Smooth muscle cell (in vitro differentiated cells): ENCODE data around the gene PORCN. TPM values are rescaled to one million over a fixed set of nuclear protein-coding genes. Genes with fewer than 3 reads are reported as not detected.
"Not testable (repeated sequence)": the region's sequence is repeated elsewhere in the genome, so short reads cannot be mapped to it uniquely, and the experiment has no call there.

Experiments
- DNase-seq: peaks from one replicate; lab custom pipeline; 2025; ENCODE audit not compliant: unreplicated experiment; lab: John Stamatoyannopoulos, UW
- H2AFZ ChIP-seq: fragments of 200-600 bp; sonication (generic); 2 replicates; pipeline ENCODE4 v1.6.0; 2016; ENCODE audit warnings: antibody characterized with exemption, low read depth, mild to moderate bottlenecking
- H3F3A ChIP-seq: fragments of 200-600 bp; sonication (generic); 2 replicates; pipeline ENCODE4 v1.6.0; 2017; ENCODE audit warnings: antibody characterized with exemption, low read depth
- H3K27ac ChIP-seq: fragments of 200-600 bp; sonication (generic); 2 replicates; pipeline ENCODE4 v1.5.1; 2016; ENCODE audit warnings: low read depth, mild to moderate bottlenecking
- H3K27me3 ChIP-seq: fragments of 200-600 bp; sonication (generic); 2 replicates; pipeline ENCODE4 v1.6.1; 2016; ENCODE audit warnings: low read depth, mild to moderate bottlenecking
- H3K36me3 ChIP-seq: fragments of 200-600 bp; sonication (generic); 2 replicates; pipeline ENCODE4 v1.5.1; 2016; ENCODE audit warnings: low read depth
- H3K4me1 ChIP-seq: fragments of 200-600 bp; sonication (generic); 2 replicates; pipeline ENCODE4 v1.5.1; 2016; ENCODE audit warnings: low read depth
- H3K4me2 ChIP-seq: fragments of 200-600 bp; sonication (generic); 2 replicates; pipeline ENCODE4 v1.6.0; 2016; ENCODE audit warnings: mild to moderate bottlenecking
- H3K4me3 ChIP-seq: fragments of 200-600 bp; sonication (generic); 2 replicates; pipeline ENCODE4 v1.5.1; 2016; ENCODE audit warnings: mild to moderate bottlenecking
- H3K79me2 ChIP-seq: fragments of 200-600 bp; sonication (generic); 2 replicates; pipeline ENCODE4 v1.6.0; 2016; ENCODE audit warnings: low read depth, mild to moderate bottlenecking
- H3K9ac ChIP-seq: fragments of 200-600 bp; sonication (generic); 2 replicates; pipeline ENCODE4 v1.6.0; 2016; ENCODE audit warnings: low read depth
- H3K9me3 ChIP-seq: fragments of 200-600 bp; sonication (generic); replicated peaks from 2 replicates; pipeline ENCODE4 v1.5.1; 2016; ENCODE audit warnings: low read depth
- H4K20me1 ChIP-seq: fragments of 200-600 bp; sonication (generic); 2 replicates; pipeline ENCODE4 v1.6.0; 2016; ENCODE audit warnings: low read depth
- CTCF ChIP-seq: fragments of 200-600 bp; sonication (generic); IDR thresholded peaks from 2 replicates; pipeline ENCODE4 v1.5.1; 2017; ENCODE audit warnings: borderline replicate concordance, mild to moderate bottlenecking, antibody characterized with exemption; ENCODE audit not compliant: insufficient read depth, poor library complexity, severe bottlenecking
- WGBS: methylation state at CpG from one replicate; pipeline ENCODE4 v1.1.7; 2016; ENCODE audit warnings: low lambda C conversion rate; 5-methylcytosine and 5-hydroxymethylcytosine counted together
- polyA plus RNA-seq: library from polyadenylated mRNA; unstranded; fragments of >200 nt; fragmentation: Nextera tagmentation; extraction: Ambion mirVana; gene quantifications from 2 replicates; pipeline ENCODE4 v1.2.1, GENCODE V29; 2016
- total RNA-seq: library from RNA; depleted of rRNA; stranded (reverse); fragments of >200 nt; gene quantifications from 2 replicates; pipeline ENCODE4 v1.2.3, GENCODE V29; 2014

PORCN gene
- total and polyA plus RNA-seq, 2 experiments from 2014 or later = 14.8 to 25.5 TPM

- Histone ChIP-seq H4K20me1 (no peaks in the 10 kb centered on the region), H3K4me1 (no peaks in the 10 kb centered on the region), H3K27ac (no peak overlapping the region), H3K27me3 (no peaks in the 10 kb centered on the region), H3K4me3 (no peak overlapping the region), H3K4me2 (no peak overlapping the region), H3K36me3 (no peaks in the 10 kb centered on the region), H3K9me3 (no peaks in the 10 kb centered on the region), H3K9ac (no peak overlapping the region), H3F3A (no peaks in the 10 kb centered on the region), H2AFZ (no peak overlapping the region), H3K79me2 (no peaks in the 10 kb centered on the region)
- 78% methylated on average over 10 of the region's 10 CpGs for WGBS
- DNase-seq = no peak
- TF ChIP-seq CTCF = no peak
These were observed 7.5 kb downstream of the PORCN start for GRCh38 chrX:48516285-48516684.

GRCh38 chrX:48516987-48517386 is 8.2 kb downstream of the PORCN start:
- H3K27me3 ChIP-seq = no peaks in the 10 kb centered on the region
- DNase-seq = no peak
- H3K36me3 ChIP-seq = no peaks in the 10 kb centered on the region
- 67% methylated on average over 5 of the region's 5 CpGs for WGBS
- no peak for TF ChIP-seq CTCF
- H4K20me1 ChIP-seq = no peaks in the 10 kb centered on the region
- no peak overlapping the region for H3K9ac ChIP-seq
- H3K27ac ChIP-seq = no peak overlapping the region
- no peaks in the 10 kb centered on the region for H3F3A ChIP-seq
- no peak overlapping the region for H2AFZ ChIP-seq
- H3K79me2 ChIP-seq = no peaks in the 10 kb centered on the region
- no peaks in the 10 kb centered on the region for H3K4me1 ChIP-seq
- no peak overlapping the region for H3K4me3 ChIP-seq
- H3K9me3 ChIP-seq = no peaks in the 10 kb centered on the region
- H3K4me2 ChIP-seq = no peak overlapping the region

DNA sequence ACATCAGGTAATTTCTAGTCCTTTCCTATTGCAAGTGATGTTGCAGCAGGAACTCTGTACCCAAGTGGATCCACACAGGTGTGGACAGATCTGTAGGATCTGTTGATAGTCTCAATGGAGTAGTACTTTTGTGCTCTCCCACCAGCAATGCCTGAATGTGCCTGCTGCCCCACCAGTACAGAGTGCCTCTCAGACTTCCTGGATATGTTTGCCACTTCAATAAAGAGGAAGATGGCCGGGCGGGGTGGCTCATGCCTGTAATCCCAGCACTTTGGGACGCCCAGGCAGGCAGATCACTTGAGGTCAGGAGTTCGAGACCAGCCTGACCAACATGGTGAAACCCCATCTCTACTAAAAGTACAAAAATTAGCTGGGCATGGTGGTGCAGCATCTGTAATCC is 10.7 kb downstream of the PORCN start:
- not testable (repeated sequence) for DNase-seq, H3K36me3 ChIP-seq, H3K9me3 ChIP-seq, H3K27ac ChIP-seq, H3K4me1 ChIP-seq, H3K27me3 ChIP-seq, H3K9ac ChIP-seq, H3F3A ChIP-seq, H4K20me1 ChIP-seq, H3K4me3 ChIP-seq, H3K79me2 ChIP-seq, H3K4me2 ChIP-seq, H2AFZ ChIP-seq
- WGBS = 73% methylated on average over 4 of the region's 4 CpGs

GRCh38 chrX:48520455-48520854 is 11.7 kb downstream of the PORCN start:
- H4K20me1 ChIP-seq = no peaks in the 10 kb centered on the region
- 96% methylated on average over 2 of the region's 2 CpGs for WGBS
- H3K9me3 ChIP-seq = no peaks in the 10 kb centered on the region
- no peaks in the 10 kb centered on the region for H3K4me1 ChIP-seq
- H3K4me3 ChIP-seq = no peak overlapping the region
- H3K27ac ChIP-seq = no peak overlapping the region
- DNase-seq = no peak
- no peak overlapping the region for H3K4me2 ChIP-seq
- no peak overlapping the region for H2AFZ ChIP-seq
- H3K27me3 ChIP-seq = no peaks in the 10 kb centered on the region
- no peaks in the 10 kb centered on the region for H3F3A ChIP-seq
- no peaks in the 10 kb centered on the region for H3K36me3 ChIP-seq
- peaks cover 6% of the 10 kb centered on the region for H3K79me2 ChIP-seq
- H3K9ac ChIP-seq = no peak overlapping the region
- TF ChIP-seq CTCF = no peak
